ENCODE measurements around the gene MSGN1. TPM values are rescaled to one million over a fixed set of nuclear protein-coding genes. Genes with fewer than 3 reads are reported as not detected.

MSGN1 gene
- total RNA-seq, 1 donor from 2014 or later, result not detected

DNA sequence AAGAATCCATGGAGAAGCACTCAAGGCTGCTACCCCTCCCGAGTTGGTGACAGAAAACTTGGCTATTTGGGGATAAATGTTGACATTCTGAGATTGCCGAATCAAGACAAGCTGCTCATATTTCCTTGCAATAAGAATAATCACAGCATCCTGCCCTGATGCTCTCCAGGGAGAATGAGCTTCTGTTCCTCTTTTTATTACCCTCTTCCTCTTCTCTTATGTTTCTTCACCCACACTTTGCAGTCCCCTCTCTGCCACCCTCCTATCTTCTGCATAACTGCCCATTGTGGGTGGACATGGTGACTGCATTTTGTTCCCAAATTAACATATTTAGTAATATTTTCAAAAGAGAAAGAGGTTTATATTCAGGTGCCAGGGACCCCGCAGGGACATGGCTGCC is 11.9 kb upstream of the MSGN1 start:
- no peak overlapping the region for H3K4me3 ChIP-seq (ENCODE audit: low read length in 3 of 3)
- no peaks in the 10 kb centered on the region for H3K27me3 ChIP-seq (ENCODE audit: control insufficient read depth in 3 of 3, insufficient read depth in 3 of 3, low read length in 3 of 3)
- no peaks in the 10 kb centered on the region for H3K4me1 ChIP-seq (ENCODE audit: control insufficient read depth in 3 of 3, insufficient read depth in 3 of 3, low read length in 3 of 3)
- H3K36me3 ChIP-seq (ENCODE audit: control insufficient read depth in 3 of 3, insufficient read depth in 3 of 3, low read length in 3 of 3), result no peaks in the 10 kb centered on the region
- H3K9me3 ChIP-seq (ENCODE audit: control insufficient read depth in 3 of 3, low read length in 3 of 3), result no peaks in the 10 kb centered on the region
- H3K9ac ChIP-seq (ENCODE audit: low read depth in 1 of 3, low read length in 3 of 3), result no peak overlapping the region
- H3K27ac ChIP-seq (ENCODE audit: low read depth, low read length), result no peak overlapping the region

DNA sequence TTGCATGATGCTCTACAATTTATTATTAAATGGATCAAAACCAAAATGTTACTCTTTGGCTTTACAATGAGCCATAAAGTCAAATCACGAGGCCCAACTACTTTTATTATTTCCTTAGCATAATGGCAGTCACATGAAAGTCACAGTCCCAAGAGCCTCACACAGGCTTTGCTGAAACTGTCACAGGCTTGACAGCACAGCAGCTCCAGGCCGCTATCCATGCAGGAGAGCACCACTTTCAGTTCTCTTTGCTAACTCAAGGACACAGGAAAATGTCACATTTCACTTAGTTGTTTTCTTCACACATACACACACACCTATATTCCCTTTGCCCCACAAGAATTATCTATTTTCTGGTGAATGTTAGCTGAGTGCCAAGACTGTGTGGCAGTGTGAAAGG is 11.1 kb upstream of the MSGN1 start:
- H3K27ac ChIP-seq (ENCODE audit: low read depth, low read length), result no peak overlapping the region

DNA sequence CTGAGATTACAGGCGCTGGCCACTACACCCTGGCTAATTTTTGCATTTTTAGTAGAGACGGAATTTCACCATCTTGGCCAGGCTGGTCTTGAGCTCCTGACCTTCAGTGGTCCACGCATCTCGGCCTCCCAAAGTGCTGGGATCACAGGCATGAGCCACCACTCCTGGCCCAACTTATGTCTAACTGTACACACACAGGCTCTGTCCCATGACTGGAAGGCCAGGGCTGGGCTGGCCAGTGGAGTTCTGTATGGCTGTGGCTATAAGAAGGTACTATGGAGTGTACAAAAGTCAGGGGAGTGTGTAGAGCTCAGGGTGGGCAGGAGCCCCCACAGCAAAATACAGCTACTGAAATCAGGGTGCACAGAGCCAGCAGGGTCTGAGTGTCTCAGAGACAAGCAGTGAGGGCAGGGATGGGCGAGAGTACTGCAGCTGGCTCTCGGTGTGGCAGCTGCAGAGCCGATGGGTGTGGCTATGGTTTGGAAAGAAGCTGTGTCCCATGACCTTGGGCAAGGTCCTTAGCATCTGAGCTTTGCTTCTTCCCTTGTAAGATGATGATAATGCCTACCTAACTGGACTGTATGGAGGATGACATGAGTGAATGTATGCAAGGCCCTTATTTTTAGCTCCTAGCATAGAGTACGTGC is 10.4 kb upstream of the MSGN1 start:
- Histone ChIP-seq H3K4me1 (ENCODE audit: control insufficient read depth in 3 of 3, insufficient read depth in 3 of 3, low read length in 3 of 3) (no peaks in the 10 kb centered on the region), H3K9me3 (ENCODE audit: control insufficient read depth in 3 of 3, low read length in 3 of 3) (no peaks in the 10 kb centered on the region), H3K36me3 (ENCODE audit: control insufficient read depth in 3 of 3, insufficient read depth in 3 of 3, low read length in 3 of 3) (no peaks in the 10 kb centered on the region), H3K27ac (ENCODE audit: low read depth, low read length) (no peak overlapping the region), H3K27me3 (ENCODE audit: control insufficient read depth in 3 of 3, insufficient read depth in 3 of 3, low read length in 3 of 3) (no peaks in the 10 kb centered on the region), H3K9ac (ENCODE audit: low read depth in 1 of 3, low read length in 3 of 3) (no peak overlapping the region), H3K4me3 (ENCODE audit: low read length in 3 of 3) (no peak overlapping the region)

More for the DNA sequence above, 11.1 kb upstream of the MSGN1 start:
- no peaks in the 10 kb centered on the region for H3K9me3 ChIP-seq (ENCODE audit: control insufficient read depth in 3 of 3, low read length in 3 of 3)
- no peaks in the 10 kb centered on the region for H3K27me3 ChIP-seq (ENCODE audit: control insufficient read depth in 3 of 3, insufficient read depth in 3 of 3, low read length in 3 of 3)
- no peak overlapping the region for H3K9ac ChIP-seq (ENCODE audit: low read depth in 1 of 3, low read length in 3 of 3)
- no peaks in the 10 kb centered on the region for H3K4me1 ChIP-seq (ENCODE audit: control insufficient read depth in 3 of 3, insufficient read depth in 3 of 3, low read length in 3 of 3)
- no peaks in the 10 kb centered on the region for H3K36me3 ChIP-seq (ENCODE audit: control insufficient read depth in 3 of 3, insufficient read depth in 3 of 3, low read length in 3 of 3)
- H3K4me3 ChIP-seq (ENCODE audit: low read length in 3 of 3), result no peak overlapping the region

DNA sequence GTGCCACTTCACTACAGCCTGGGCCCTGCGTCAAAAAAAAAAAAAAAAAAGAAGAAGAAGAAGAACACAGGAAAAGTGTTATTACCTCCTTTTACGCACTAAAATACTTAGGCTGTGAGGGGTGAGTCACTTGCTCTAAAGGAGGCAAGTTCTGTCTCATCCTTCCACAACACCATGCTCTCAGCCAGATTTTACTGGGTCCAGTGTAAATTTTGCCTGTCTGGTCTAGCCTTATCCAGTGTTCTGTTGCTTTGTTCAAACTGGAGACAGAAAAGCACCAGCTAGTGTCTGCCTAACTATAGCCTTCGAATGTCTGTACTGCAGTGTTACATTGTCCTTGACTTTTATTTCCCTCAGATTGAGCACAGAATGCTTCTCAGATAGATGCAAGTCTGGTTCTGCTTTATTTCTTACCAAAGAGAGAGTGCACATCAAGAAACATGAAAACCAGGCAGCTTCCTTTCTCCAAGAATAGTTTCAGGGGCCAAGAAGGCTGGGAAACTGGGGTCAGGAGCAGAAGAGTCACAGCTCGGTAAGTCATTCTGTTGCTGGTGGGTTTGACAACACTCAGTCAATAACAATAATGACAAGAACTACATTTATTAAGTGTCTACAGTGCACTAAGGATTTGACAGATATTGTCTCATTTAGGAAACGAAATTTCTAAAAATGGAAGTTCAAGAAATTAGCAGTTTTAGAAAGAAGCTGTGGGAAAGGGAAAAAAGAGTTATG is 3.1 kb upstream of the MSGN1 start:
- H3K36me3 ChIP-seq (ENCODE audit: control insufficient read depth in 3 of 3, insufficient read depth in 3 of 3, low read length in 3 of 3), result no peaks in the 10 kb centered on the region
- no peaks in the 10 kb centered on the region for H3K27me3 ChIP-seq (ENCODE audit: control insufficient read depth in 3 of 3, insufficient read depth in 3 of 3, low read length in 3 of 3)
- peak overlapping the region in 1 of 3 donors; percentile 11 for H3K4me3 ChIP-seq (ENCODE audit: low read length in 3 of 3)
- no peaks in the 10 kb centered on the region for H3K9me3 ChIP-seq (ENCODE audit: control insufficient read depth in 3 of 3, low read length in 3 of 3)
- peak overlapping the region; percentile 62 for H3K27ac ChIP-seq (ENCODE audit: low read depth, low read length)
- H3K4me1 ChIP-seq (ENCODE audit: control insufficient read depth in 3 of 3, insufficient read depth in 3 of 3, low read length in 3 of 3), result peaks cover 6 to 11% (median 7%) of the 10 kb centered on the region in 3 donors
- H3K9ac ChIP-seq (ENCODE audit: low read depth in 1 of 3, low read length in 3 of 3), result peak overlapping the region in 1 of 3 donors; percentile 24

DNA sequence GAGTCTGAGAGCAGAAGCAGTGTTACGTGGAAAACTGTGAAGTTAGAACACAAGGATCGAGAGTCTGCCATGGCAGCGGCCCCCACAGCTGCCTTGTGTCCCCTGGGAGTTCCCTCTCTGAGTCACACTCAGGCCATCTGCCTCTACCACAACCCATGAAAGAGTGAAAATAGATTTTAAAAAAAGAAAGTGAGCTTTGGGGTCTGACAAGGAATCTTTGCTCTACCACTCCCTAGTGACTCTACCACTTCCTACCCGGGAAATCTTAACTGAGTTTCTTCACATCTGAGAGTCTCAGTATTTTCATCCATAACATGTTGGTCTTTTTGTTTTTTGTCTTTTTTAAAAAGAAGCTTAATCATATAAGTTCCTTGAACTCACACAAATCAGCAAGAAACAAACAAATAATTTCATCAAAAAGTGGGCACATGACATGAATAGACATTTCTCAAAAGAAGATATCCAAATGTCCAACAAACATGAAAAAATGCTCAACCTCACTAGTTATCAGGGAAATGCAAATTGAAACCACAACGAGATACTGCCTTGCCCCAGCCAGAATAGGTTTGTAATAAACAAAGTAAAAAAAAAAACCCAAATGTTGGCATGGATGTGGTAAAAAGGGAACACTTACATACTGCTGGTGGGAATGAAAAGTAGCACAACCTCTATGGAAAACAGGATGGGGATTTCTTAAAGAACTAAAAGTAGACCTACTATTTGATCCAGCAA is 2.4 kb upstream of the MSGN1 start:
- peak overlapping the region; percentile 62 for H3K27ac ChIP-seq (ENCODE audit: low read depth, low read length)
- no peak overlapping the region for H3K9ac ChIP-seq (ENCODE audit: low read depth in 1 of 3, low read length in 3 of 3)
- no peaks in the 10 kb centered on the region for H3K36me3 ChIP-seq (ENCODE audit: control insufficient read depth in 3 of 3, insufficient read depth in 3 of 3, low read length in 3 of 3)
- no peaks in the 10 kb centered on the region for H3K27me3 ChIP-seq (ENCODE audit: control insufficient read depth in 3 of 3, insufficient read depth in 3 of 3, low read length in 3 of 3)
- no peaks in the 10 kb centered on the region for H3K9me3 ChIP-seq (ENCODE audit: control insufficient read depth in 3 of 3, low read length in 3 of 3)
- peaks cover 6 to 11% (median 7%) of the 10 kb centered on the region in 3 donors for H3K4me1 ChIP-seq (ENCODE audit: control insufficient read depth in 3 of 3, insufficient read depth in 3 of 3, low read length in 3 of 3)
- no peak overlapping the region for H3K4me3 ChIP-seq (ENCODE audit: low read length in 3 of 3)

DNA sequence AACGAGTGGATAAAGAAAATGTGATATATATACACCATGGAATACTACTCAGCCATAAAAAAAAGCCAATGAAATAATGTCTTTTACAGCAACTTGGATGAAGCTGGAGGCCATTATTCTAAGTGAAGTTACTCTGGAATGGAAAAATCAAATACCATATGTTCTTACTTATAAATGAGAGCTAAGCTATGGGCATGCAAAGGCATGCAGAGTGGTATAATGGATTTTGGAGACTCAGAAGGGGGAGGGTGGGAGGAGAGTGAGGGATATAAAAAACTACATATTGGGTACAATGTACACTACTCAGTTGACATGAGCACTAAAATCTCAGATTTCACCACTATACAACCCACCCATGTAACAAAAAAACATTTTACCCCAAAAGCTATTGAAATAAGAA is 1.7 kb upstream of the MSGN1 start:
- Histone ChIP-seq H3K36me3 (ENCODE audit: control insufficient read depth in 3 of 3, insufficient read depth in 3 of 3, low read length in 3 of 3) (no peaks in the 10 kb centered on the region), H3K27me3 (ENCODE audit: control insufficient read depth in 3 of 3, insufficient read depth in 3 of 3, low read length in 3 of 3) (no peaks in the 10 kb centered on the region), H3K4me1 (ENCODE audit: control insufficient read depth in 3 of 3, insufficient read depth in 3 of 3, low read length in 3 of 3) (peaks cover 6 to 11% (median 7%) of the 10 kb centered on the region in 3 donors), H3K4me3 (ENCODE audit: low read length in 3 of 3) (no peak overlapping the region), H3K9ac (ENCODE audit: low read depth in 1 of 3, low read length in 3 of 3) (no peak overlapping the region), H3K27ac (ENCODE audit: low read depth, low read length) (no peak overlapping the region), H3K9me3 (ENCODE audit: control insufficient read depth in 3 of 3, low read length in 3 of 3) (no peaks in the 10 kb centered on the region)

DNA sequence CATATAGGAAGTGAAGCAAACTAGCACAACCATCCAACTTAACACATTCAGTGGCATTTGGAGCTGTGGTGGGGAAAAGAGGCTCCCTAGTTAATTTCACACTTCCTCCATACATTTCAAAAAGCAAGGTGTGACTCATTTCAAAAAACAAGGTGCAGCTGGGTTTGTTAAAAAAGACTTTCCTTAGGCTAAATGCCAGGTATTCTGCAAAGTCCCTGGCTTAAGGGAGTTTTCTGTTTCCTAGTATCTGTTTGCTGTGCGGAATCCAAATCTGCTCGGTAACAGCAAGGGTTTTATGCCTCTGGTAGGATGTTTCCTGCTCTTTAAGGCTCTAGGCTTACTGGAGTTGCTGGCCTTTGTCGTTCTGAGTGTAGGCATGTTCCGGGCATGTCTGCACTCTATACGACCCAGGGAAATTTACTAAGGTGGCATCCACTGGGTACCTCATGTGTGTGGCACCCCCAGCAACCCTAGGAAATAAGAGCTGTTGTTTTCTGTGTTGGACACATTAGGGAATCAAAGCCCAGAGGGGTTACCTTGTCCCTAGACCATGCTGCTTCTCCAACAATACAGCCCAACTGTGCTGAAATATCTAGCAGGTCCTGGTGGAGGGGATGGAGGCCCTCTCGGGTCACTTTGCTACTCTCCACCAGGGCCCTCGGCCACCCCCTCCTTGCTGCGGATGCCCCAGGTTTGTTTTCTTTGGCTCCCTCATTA is 634 bp upstream of the MSGN1 start:
- H3K36me3 ChIP-seq (ENCODE audit: control insufficient read depth in 3 of 3, insufficient read depth in 3 of 3, low read length in 3 of 3), result no peaks in the 10 kb centered on the region
- no peak overlapping the region for H3K27ac ChIP-seq (ENCODE audit: low read depth, low read length)

DNA sequence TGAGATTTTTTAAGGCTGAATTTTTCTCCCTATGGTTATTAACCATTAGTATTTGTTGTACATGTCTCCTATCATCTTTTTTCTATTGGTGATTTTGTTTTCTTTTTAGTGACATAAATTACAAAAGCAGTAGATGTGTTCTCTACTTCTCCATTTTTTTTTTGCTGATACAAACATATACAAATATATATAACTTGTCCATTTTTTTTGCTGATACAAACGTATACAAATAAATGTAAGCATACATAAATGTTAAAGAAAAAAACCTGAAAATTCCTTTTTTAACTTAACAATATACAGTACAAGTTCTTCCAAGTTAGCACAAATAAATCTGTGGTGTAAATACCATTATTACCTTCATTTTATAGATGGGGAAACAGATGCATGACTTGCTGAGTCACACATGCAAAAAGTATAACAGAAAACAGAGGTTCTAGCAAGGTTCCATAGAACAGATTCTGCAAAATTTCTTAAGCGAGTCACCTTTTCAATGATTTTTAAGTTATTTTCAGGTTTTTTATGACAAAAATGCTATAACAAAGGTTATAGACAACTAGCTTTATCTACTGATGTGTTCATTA is 2.1 kb downstream of the MSGN1 start:
- no peak overlapping the region for H3K27ac ChIP-seq (ENCODE audit: low read depth, low read length)
- no peaks in the 10 kb centered on the region for H3K9me3 ChIP-seq (ENCODE audit: control insufficient read depth in 3 of 3, low read length in 3 of 3)
- H3K4me3 ChIP-seq (ENCODE audit: low read length in 3 of 3), result no peak overlapping the region
- H3K36me3 ChIP-seq (ENCODE audit: control insufficient read depth in 3 of 3, insufficient read depth in 3 of 3, low read length in 3 of 3), result no peaks in the 10 kb centered on the region
- no peak overlapping the region for H3K9ac ChIP-seq (ENCODE audit: low read depth in 1 of 3, low read length in 3 of 3)
- no peaks in the 10 kb centered on the region for H3K27me3 ChIP-seq (ENCODE audit: control insufficient read depth in 3 of 3, insufficient read depth in 3 of 3, low read length in 3 of 3)
- peaks cover 22 to 32% (median 27%) of the 10 kb centered on the region in 3 donors for H3K4me1 ChIP-seq (ENCODE audit: control insufficient read depth in 3 of 3, insufficient read depth in 3 of 3, low read length in 3 of 3)

More for the DNA sequence above, 634 bp upstream of the MSGN1 start:
- Histone ChIP-seq H3K4me3 (ENCODE audit: low read length in 3 of 3) (no peak overlapping the region), H3K4me1 (ENCODE audit: control insufficient read depth in 3 of 3, insufficient read depth in 3 of 3, low read length in 3 of 3) (peaks cover 7 to 12% (median 10%) of the 10 kb centered on the region in 3 donors), H3K9ac (ENCODE audit: low read depth in 1 of 3, low read length in 3 of 3) (no peak overlapping the region), H3K9me3 (ENCODE audit: control insufficient read depth in 3 of 3, low read length in 3 of 3) (no peaks in the 10 kb centered on the region), H3K27me3 (ENCODE audit: control insufficient read depth in 3 of 3, insufficient read depth in 3 of 3, low read length in 3 of 3) (no peaks in the 10 kb centered on the region)

DNA sequence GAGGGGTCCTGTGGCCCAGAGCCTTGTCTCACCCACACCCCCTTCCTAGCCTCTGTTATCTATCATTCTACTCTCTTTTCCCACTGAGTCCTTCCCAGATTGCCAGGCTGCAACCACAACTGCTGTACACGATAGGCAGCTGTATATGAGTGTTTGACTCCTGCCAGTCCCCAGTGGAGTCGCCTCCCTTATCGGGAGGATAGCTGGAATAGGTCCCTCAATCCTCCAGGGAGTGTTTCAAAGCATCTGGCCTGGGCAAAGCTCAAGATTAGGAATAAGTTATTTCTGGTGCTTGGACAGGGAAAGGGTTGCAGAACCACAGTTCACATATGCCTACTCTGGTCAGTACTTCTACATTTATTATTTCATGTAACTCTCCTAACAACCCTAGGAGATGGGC is 4.8 kb downstream of the MSGN1 start:
- Histone ChIP-seq H3K9me3 (ENCODE audit: control insufficient read depth in 3 of 3, low read length in 3 of 3) (no peaks in the 10 kb centered on the region), H3K4me1 (ENCODE audit: control insufficient read depth in 3 of 3, insufficient read depth in 3 of 3, low read length in 3 of 3) (peaks cover 19 to 26% (median 20%) of the 10 kb centered on the region in 3 donors), H3K27ac (ENCODE audit: low read depth, low read length) (peak overlapping the region; percentile 86), H3K9ac (ENCODE audit: low read depth in 1 of 3, low read length in 3 of 3) (no peak overlapping the region), H3K4me3 (ENCODE audit: low read length in 3 of 3) (peak overlapping the region in 1 of 3 donors; percentile 22), H3K36me3 (ENCODE audit: control insufficient read depth in 3 of 3, insufficient read depth in 3 of 3, low read length in 3 of 3) (no peaks in the 10 kb centered on the region), H3K27me3 (ENCODE audit: control insufficient read depth in 3 of 3, insufficient read depth in 3 of 3, low read length in 3 of 3) (no peaks in the 10 kb centered on the region)

Measured in skeletal muscle tissue (tissue), 4 donors.